GM12874 (cell line): ENCODE measurements around the gene ARHGAP30.

Source experiments
- TF ChIP-seq, protein P1 (sequence below): IDR thresholded peaks from 2 replicates; pipeline ENCODE4 v1.5.1; 2011; ENCODE audit warnings: low read depth, mild to moderate bottlenecking, control low read depth, low read length, moderate library complexity; ENCODE audit not compliant: insufficient read depth

Gene ARHGAP30

DNA sequence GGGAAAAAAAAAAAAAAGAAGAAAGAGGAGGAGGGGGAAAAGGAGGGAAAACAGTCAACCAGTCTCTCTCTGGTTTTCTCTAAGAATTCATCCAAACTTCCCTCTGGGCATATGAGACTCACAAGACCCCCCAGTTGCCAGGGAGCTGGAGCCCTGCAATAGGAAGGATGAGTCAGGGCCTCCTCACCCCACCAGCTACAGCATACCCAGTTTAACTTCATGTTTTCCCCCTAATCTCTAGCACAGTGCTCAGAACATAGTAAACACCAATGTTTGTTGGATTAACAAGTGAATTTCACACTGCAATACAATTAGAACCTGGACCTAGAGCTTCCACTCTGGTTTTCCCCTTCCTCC is 56.6 kb downstream of the ARHGAP30 start:
- TF ChIP-seq, protein P1, sequence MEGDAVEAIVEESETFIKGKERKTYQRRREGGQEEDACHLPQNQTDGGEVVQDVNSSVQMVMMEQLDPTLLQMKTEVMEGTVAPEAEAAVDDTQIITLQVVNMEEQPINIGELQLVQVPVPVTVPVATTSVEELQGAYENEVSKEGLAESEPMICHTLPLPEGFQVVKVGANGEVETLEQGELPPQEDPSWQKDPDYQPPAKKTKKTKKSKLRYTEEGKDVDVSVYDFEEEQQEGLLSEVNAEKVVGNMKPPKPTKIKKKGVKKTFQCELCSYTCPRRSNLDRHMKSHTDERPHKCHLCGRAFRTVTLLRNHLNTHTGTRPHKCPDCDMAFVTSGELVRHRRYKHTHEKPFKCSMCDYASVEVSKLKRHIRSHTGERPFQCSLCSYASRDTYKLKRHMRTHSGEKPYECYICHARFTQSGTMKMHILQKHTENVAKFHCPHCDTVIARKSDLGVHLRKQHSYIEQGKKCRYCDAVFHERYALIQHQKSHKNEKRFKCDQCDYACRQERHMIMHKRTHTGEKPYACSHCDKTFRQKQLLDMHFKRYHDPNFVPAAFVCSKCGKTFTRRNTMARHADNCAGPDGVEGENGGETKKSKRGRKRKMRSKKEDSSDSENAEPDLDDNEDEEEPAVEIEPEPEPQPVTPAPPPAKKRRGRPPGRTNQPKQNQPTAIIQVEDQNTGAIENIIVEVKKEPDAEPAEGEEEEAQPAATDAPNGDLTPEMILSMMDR, result no peak

DNA sequence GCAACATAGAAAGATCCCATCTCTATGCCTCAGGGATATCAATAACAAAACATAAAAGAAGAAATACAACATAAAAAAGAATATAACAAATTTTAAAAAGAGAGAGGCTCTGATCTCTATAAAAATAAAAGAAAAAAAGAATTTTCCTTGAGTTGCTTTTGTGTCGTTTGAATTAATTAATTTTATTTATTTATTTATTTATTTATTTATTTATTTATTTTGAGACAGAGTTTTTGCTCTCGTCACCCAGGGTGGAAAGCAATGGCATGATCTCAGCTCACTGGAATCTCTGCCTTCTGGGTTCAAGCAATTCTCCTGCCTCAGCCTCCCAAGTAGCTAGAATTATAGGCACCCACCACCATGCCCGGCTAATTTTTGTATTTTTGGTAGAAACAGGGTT is 57.3 kb downstream of the ARHGAP30 start:
- TF ChIP-seq, protein P1, result no peak

DNA sequence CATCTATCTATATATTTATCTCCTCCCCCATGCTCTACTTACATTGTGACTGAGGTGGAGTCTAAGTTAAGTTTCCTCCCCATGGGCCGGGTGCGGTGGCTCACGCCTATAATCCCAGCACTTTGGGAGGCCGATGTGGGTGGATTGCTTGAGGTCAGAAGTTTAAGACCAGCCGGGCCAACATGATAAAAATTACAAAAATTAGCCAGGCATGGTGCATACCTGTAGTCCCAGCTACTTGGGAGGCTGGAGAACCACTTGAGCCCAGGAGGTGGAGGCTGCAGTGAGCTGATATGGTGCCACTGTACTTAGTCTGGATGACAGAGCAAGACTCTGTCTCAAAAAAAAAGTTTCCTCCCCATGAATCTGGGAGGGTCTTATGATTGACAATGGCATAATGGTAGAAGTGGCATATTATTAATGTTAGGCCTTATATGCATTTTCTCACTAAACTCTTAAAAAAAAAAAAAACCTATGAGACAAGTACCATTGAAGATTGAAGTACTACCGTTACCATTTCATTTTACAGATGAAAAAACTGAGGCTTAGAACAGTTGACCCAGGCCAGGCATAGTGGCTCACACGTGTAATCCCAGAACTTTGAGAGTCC is 60.0 kb downstream of the ARHGAP30 start:
- TF ChIP-seq, protein P1, result no peak

DNA sequence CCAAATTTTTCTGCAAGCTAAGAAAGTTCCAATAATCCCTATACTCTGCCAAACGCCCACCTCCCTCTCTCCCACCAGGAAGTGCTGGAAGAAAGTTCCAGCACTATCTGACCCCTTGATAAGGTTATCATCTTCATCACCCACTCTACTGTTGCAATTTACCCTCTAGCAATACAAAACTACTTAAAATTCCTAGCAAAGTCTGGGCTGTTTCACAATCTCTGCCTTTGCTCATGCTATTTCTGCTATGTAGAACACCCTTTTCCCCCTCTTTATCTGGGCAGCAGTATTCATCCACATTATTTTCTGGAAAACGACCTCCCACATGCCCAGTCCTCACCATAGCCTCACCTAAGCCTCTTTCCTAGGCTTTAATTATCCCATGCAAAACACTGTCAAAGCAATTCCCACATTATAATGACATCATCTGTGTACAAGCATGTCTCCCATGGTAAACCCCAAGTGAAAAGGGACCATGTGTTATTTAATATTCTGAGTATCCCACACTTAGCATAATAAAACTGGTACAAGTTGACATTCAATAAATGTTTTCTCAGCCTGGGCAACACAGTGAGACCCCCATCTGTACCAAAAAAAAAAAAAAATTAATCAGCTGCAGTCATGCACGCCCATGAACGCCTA is 60.7 kb downstream of the ARHGAP30 start:
- TF ChIP-seq, protein P1, result no peak

DNA sequence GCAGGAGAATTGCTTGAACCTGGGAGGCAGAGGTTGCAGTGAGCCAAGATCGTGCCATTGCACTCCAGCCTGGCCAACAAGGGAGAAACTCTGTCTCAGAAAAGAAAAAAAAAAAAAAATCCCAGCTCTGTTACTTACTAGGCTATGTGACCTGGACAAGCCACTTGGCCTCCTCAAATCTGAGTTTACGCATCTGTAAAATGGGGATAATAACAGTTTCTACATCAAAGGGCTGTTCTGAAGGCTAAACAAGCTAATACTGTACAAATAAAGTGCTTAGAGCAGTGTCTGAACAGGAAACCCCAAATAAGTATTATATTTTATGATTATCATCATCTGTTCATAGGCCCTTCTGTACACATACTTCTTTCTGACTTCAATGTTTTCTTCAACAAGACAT is 62.3 kb downstream of the ARHGAP30 start:
- TF ChIP-seq, protein P1, result no peak

DNA sequence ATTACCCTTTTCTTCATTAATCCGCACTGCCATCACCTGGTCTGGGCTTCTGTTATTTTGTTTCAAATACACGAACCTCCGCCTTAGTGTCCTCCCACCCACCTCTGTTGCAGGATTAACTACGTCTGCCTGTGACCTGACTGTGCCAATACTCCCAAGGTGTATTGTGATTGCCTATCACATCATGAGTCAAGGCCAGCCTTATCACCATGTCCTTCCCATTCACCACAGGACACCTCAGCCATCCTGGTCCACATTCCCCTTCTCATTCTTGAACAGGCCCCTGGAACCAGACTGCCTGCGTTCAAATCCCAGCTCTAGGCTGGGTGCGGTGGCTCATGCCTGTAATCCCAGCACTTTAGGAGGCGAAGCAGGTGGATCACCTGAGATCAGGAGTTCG is 63.1 kb downstream of the ARHGAP30 start:
- TF ChIP-seq, protein P1, result no peak

DNA sequence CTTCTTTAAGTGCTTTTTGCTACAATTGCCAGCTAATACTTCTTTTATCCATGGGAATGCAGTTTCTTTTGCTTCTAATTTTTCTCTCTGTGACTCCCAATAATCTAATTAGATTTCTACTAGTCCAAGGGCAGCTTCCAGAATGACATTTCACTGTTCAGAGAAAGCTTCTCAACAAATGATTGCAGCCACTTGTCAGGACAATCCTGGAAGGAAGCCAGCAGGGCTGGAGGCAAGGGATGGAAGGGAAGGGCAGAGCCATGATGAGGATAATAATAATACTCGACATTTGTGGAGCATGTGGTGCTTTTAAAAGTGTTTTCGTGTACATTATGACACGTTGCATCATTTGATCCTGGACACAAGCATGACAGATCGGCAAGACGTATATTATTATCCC is 68.2 kb downstream of the ARHGAP30 start:
- TF ChIP-seq, protein P1, result no peak
